Measurements from ENCODE around the gene RBP4.

The RBP4 gene

DNA sequence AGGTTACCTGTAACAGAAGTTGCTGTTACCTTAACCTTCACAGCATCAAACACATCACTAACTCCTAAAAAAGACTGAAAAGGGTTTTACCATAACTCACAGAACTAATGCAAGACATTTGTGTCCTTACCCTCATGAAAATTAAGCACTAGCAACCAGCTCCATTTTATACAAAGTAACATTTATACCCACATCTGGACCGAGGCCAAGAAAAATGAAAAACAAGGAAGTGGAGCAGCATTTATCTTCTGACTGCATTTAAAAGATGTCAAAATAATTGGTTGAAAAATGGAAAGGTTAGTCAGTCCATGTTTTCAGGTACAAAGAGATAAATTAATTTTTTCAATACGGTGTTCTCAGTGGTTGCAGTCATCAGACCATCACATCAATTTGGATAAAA, 3.1 kb upstream of the RBP4 start:
- H3K9me3 ChIP-seq (ENCODE audit: low read length) = peaks cover 3% of the 10 kb centered on the region
- peaks cover 3% of the 10 kb centered on the region for H3K4me1 ChIP-seq (ENCODE audit: insufficient read depth, low read length)
- no peaks in the 10 kb centered on the region for H3K36me3 ChIP-seq (ENCODE audit: insufficient read depth, low read length)
- H2AFZ ChIP-seq (ENCODE audit: low read depth, low read length) = no peak overlapping the region
- no peak overlapping the region for H3K4me3 ChIP-seq (ENCODE audit: low read length)
- H3K27me3 ChIP-seq (ENCODE audit: insufficient read depth, low read length) = peaks cover 57% of the 10 kb centered on the region

DNA sequence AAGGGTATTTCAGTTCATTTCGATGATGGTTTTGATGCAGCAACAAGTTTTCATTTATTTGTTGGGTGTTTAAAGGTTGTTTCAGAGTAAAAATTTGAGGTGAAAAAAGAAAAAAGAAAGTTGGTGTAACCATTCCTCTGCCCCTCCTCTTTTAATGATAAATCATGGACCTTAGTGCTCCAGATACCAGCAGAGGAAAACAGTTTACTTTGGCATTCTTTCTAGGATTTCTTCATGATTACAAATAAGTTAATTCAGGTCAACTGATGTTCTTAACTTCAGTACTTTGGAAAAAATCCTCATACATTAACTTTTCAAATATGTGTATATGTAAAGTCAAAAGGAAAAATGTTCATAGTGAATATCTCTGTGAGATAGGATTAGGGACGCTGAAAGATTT, 2.0 kb upstream of the RBP4 start:
- Histone ChIP-seq H3K4me3 (ENCODE audit: low read length) (no peak overlapping the region), H2AFZ (ENCODE audit: low read depth, low read length) (no peak overlapping the region), H3K27me3 (ENCODE audit: insufficient read depth, low read length) (peaks cover 58% of the 10 kb centered on the region)

DNA sequence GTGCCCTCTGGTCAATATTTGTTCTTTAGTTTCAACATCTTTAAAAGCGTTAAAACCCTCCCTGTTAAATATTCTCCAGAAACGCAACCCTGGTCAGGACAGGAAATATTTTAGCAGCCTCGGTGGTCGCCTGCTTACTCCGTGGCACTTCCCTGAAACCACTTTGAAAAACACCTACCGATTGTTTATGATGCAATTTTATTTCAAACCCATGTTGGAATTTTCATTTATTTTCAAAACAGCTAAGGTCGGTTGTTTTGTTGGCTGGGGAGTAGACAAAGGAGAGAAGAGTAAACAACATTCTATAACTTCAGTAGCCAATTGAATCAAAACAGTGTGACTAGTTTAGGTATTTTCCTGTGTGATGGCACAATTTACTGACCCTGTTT, 733 bp upstream of the RBP4 start:
- no peaks in the 10 kb centered on the region for H3K36me3 ChIP-seq (ENCODE audit: insufficient read depth, low read length)
- peaks cover 3% of the 10 kb centered on the region for H3K4me1 ChIP-seq (ENCODE audit: insufficient read depth, low read length)
- H2AFZ ChIP-seq (ENCODE audit: low read depth, low read length) = no peak overlapping the region
- H3K9me3 ChIP-seq (ENCODE audit: low read length) = peaks cover 3% of the 10 kb centered on the region
- no peak overlapping the region for H3K4me3 ChIP-seq (ENCODE audit: low read length)
- H3K27me3 ChIP-seq (ENCODE audit: insufficient read depth, low read length) = peaks cover 63% of the 10 kb centered on the region

More for the DNA sequence above, 2.0 kb upstream of the RBP4 start:
- H3K36me3 ChIP-seq (ENCODE audit: insufficient read depth, low read length) = no peaks in the 10 kb centered on the region
- peaks cover 3% of the 10 kb centered on the region for H3K4me1 ChIP-seq (ENCODE audit: insufficient read depth, low read length)
- peaks cover 3% of the 10 kb centered on the region for H3K9me3 ChIP-seq (ENCODE audit: low read length)

DNA sequence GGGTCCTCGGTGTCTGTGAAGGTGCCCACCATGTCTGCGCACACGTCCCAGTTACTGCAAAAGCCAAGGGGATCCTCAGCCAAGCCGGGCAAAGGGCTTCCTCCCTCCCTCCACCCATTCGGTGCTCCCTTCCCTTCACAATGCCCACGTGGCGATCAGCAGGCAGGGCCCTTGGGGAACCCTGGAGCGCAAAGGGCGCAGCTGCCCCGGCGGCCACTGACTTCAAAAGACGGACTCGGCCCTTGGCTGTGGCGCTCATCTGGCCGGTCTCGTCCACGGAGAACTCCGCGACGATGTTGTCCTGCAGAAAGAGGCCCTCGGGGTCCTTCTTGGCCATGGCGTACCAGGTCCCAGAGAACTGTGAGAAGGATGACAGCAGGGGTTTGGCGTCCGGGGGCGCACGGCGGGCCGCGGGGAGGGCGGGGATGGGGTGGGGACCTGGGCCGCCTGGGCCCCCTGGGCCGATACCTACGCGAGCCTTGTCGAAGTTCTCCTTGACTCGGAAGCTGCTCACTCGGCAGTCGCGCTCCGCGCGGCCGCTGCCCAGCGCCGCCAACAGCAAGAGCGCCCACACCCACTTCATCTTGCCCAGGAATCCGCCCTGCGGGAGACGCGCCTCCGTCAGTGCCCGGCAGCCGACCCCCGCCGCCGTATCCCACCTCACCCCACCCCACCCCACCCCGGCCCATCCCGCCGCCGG, 439 bp downstream of the RBP4 start:
- no peak overlapping the region for H3K4me3 ChIP-seq (ENCODE audit: low read length)
- no peaks in the 10 kb centered on the region for H3K36me3 ChIP-seq (ENCODE audit: insufficient read depth, low read length)
- H2AFZ ChIP-seq (ENCODE audit: low read depth, low read length) = no peak overlapping the region
- H3K9me3 ChIP-seq (ENCODE audit: low read length) = peaks cover 3% of the 10 kb centered on the region
- peaks cover 3% of the 10 kb centered on the region for H3K4me1 ChIP-seq (ENCODE audit: insufficient read depth, low read length)
- H3K27me3 ChIP-seq (ENCODE audit: insufficient read depth, low read length) = peaks cover 63% of the 10 kb centered on the region

DNA sequence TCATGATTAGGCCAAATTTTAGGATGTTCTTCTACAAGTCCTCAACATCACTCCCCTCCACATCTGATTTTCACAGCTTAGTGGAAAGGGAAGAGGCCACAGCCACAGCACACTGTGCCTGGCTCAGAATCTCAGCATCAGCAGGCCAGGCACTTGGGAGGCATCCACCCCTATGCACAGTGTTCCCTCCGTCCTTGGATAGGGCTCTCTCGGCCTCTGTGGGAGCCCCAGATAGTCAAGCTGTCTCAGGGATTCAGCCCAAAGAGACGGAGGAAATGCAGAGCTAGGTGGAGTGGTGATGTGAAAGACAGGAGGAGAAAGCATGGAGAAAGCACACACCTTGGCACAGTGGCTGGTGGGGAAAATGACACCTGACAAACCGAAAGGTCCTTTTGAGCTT, 1.3 kb downstream of the RBP4 start:
- peaks cover 63% of the 10 kb centered on the region for H3K27me3 ChIP-seq (ENCODE audit: insufficient read depth, low read length)

DNA sequence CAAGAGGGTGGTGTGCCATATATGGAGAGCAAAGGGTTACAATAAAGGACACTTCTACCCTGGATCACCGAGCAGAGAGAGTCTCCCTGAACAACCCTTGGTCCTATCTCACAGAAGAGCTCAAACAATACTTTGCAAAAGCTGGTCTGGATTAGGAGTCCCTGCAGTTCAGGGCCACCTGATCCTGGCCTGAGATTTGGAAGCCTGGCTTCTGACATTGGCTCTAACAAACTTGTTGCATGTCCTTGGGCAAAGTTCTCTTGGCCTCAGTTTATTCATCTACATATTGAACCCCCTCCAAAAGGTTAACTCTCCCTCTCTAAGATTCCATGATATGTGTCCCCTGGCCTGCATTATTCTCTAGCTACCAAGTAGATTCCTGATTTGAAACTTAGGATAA, 1.7 kb downstream of the RBP4 start:
- peaks cover 3% of the 10 kb centered on the region for H3K9me3 ChIP-seq (ENCODE audit: low read length)
- no peak overlapping the region for H3K4me3 ChIP-seq (ENCODE audit: low read length)
- H3K27me3 ChIP-seq (ENCODE audit: insufficient read depth, low read length) = peaks cover 60% of the 10 kb centered on the region
- peaks cover 3% of the 10 kb centered on the region for H3K4me1 ChIP-seq (ENCODE audit: insufficient read depth, low read length)
- no peaks in the 10 kb centered on the region for H3K36me3 ChIP-seq (ENCODE audit: insufficient read depth, low read length)
- H2AFZ ChIP-seq (ENCODE audit: low read depth, low read length) = no peak overlapping the region

More for the DNA sequence above, 1.3 kb downstream of the RBP4 start:
- H3K36me3 ChIP-seq (ENCODE audit: insufficient read depth, low read length) = no peaks in the 10 kb centered on the region
- H3K4me3 ChIP-seq (ENCODE audit: low read length) = no peak overlapping the region
- H3K9me3 ChIP-seq (ENCODE audit: low read length) = peaks cover 3% of the 10 kb centered on the region
- no peak overlapping the region for H2AFZ ChIP-seq (ENCODE audit: low read depth, low read length)
- peaks cover 3% of the 10 kb centered on the region for H3K4me1 ChIP-seq (ENCODE audit: insufficient read depth, low read length)

DNA sequence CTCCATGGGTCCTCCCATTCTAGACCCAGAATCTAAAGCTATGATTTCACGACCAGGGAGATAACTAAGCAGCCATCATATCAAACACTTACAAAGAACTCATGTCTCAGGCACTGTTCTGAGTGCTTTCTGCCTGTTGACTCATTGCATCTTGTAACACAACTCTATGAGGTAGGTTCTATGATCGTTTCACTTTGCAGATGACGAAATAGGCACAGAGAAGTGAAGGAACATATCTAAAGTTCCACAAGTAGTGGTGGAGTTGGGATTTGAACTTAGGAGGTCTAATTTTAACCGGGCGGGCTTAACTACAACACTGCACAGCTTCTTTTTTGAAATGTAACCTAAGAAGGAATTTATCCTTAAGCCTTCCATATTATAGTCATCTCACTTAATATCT, 2.9 kb downstream of the RBP4 start:
- Histone ChIP-seq H2AFZ (ENCODE audit: low read depth, low read length) (no peak overlapping the region), H3K4me3 (ENCODE audit: low read length) (no peak overlapping the region), H3K27me3 (ENCODE audit: insufficient read depth, low read length) (peaks cover 49% of the 10 kb centered on the region), H3K4me1 (ENCODE audit: insufficient read depth, low read length) (peaks cover 3% of the 10 kb centered on the region), H3K9me3 (ENCODE audit: low read length) (peaks cover 3% of the 10 kb centered on the region), H3K36me3 (ENCODE audit: insufficient read depth, low read length) (no peaks in the 10 kb centered on the region)

DNA sequence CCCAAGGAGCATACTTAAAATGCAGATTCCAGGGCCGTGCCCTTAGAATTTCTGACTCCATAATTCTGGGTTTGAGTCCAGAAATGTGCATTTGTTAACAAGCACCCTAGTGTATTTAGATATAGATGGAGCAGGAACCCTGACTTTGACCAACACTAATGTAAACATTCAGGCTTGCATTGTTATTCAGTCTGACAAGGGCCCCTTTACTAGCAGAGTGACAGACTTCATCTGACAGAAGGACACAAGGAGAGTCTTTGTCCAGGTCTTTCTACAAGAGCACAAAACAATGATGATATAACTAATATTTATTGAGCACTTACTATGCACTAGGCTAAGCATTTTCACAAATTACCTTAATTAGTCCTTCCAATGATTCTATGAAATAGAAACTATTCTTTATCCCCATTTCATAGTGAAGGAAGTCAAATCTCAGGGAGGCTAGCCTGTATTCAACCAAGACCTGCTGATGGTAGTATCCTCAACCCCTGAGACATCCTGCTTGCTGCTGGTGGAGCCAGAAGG, 3.9 kb downstream of the RBP4 start:
- no peaks in the 10 kb centered on the region for H3K36me3 ChIP-seq (ENCODE audit: insufficient read depth, low read length)
- H2AFZ ChIP-seq (ENCODE audit: low read depth, low read length) = no peak overlapping the region
- H3K4me1 ChIP-seq (ENCODE audit: insufficient read depth, low read length) = peaks cover 3% of the 10 kb centered on the region
- H3K27me3 ChIP-seq (ENCODE audit: insufficient read depth, low read length) = peaks cover 39% of the 10 kb centered on the region
- H3K4me3 ChIP-seq (ENCODE audit: low read length) = no peak overlapping the region
- peaks cover 3% of the 10 kb centered on the region for H3K9me3 ChIP-seq (ENCODE audit: low read length)

DNA sequence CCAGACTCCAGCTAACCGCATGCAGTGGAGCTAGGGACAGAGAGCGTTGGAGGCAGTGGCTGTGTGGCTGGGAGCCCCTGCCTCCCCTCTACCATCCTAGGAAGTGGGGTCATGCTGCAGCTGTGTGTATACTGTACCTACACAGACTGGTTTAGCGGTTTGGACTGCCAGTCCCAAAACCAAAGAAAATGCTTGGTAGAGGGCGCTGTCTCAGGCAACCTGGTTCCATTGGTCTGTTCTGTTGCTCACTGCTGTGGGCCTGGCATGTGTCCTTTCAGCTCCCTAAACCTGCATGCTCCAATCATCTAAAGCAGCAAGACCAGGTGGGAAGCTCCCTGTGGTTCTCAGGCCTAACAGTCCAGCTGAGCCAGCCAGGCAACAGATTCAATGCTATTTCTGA, 4.5 kb downstream of the RBP4 start:
- Histone ChIP-seq H3K36me3 (ENCODE audit: insufficient read depth, low read length) (no peaks in the 10 kb centered on the region), H3K9me3 (ENCODE audit: low read length) (peaks cover 3% of the 10 kb centered on the region), H3K4me3 (ENCODE audit: low read length) (no peak overlapping the region), H3K27me3 (ENCODE audit: insufficient read depth, low read length) (peaks cover 33% of the 10 kb centered on the region), H2AFZ (ENCODE audit: low read depth, low read length) (no peak overlapping the region), H3K4me1 (ENCODE audit: insufficient read depth, low read length) (peaks cover 3% of the 10 kb centered on the region)

DNA sequence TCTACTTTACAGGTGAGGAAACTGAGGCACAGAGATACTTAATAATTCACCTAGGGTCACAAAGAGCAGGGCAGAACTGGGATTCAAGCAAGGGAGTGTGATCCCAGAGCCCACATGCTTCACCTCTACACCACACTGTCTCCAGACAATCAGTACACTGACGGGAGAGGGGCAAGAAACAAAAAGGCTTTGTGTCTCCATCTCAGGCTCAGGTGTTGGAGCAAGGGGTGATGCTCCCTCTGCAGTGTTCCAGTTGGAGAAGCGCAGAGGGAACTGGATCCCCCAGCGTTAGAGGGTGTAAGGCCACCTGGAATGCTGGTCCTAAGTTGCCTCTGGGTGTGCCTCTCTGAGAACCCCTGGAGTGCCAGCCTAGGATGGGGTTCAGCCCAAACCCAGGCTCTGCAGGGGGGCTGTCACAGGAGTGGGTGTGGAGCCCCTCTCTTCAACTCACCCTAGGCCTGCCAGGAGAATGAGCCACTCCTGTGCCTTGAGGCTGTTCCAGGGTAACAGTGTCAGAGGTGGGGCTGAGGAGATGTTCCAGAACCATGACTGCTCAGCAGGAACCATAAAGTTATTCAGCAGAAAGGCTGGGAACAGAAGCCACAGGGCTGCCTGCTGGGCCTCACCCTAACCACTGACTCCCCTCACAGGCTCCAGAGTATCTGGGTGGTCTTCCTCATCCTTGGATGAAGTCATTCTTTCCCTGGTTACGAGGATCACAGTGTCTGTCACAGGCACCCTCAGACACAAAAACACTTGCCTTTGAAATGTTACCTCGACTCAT, 5.5 kb downstream of the RBP4 start:
- Histone ChIP-seq H3K27me3 (ENCODE audit: insufficient read depth, low read length) (peaks cover 25% of the 10 kb centered on the region), H3K36me3 (ENCODE audit: insufficient read depth, low read length) (no peaks in the 10 kb centered on the region), H3K9me3 (ENCODE audit: low read length) (peaks cover 3% of the 10 kb centered on the region), H2AFZ (ENCODE audit: low read depth, low read length) (no peak overlapping the region), H3K4me1 (ENCODE audit: insufficient read depth, low read length) (no peaks in the 10 kb centered on the region), H3K4me3 (ENCODE audit: low read length) (no peak overlapping the region)

DNA sequence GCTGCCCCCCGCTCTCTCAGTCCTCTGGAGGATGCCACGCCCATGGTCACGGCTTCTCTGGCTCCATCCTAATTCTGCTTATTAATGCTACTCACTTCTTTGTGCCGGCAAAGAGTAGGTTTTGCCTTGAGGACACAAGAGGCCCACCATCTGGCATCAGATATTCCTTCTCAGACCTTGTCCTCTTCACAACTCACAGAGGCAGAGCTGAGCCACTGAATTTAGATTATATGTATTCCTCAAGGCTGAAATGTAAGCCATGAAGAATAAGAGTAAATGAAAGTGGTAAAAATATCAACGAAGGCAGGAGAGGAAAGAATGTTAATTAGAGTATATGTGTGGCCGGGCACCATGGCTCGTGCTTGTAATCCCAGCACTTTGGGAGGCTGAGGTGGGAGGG, 6.5 kb downstream of the RBP4 start:
- no peaks in the 10 kb centered on the region for H3K4me1 ChIP-seq (ENCODE audit: insufficient read depth, low read length)
- H2AFZ ChIP-seq (ENCODE audit: low read depth, low read length) = no peak overlapping the region
- H3K9me3 ChIP-seq (ENCODE audit: low read length) = no peaks in the 10 kb centered on the region
- H3K36me3 ChIP-seq (ENCODE audit: insufficient read depth, low read length) = no peaks in the 10 kb centered on the region
- H3K4me3 ChIP-seq (ENCODE audit: low read length) = no peak overlapping the region
- peaks cover 14% of the 10 kb centered on the region for H3K27me3 ChIP-seq (ENCODE audit: insufficient read depth, low read length)

DNA sequence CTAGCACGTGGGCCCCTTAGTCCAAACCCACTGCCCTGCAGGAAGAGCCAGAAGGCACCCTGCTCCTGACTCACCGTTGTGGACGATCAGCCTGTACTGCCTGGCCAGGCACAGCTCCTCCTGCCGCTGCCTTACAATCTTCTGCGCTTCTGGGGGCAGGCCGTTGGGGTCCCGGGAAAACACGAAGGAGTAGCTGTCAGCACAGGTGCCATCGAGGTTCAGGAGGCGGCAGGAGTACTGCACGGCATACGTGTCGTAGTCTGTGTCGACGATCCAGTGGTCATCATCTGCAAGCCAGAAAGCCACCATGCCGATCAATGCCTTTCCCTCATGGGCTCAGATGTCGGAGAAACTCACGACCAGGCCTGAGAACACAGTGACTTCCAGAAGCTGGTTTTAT, 7.3 kb downstream of the RBP4 start:
- Histone ChIP-seq H3K27me3 (ENCODE audit: insufficient read depth, low read length) (peaks cover 14% of the 10 kb centered on the region), H3K4me1 (ENCODE audit: insufficient read depth, low read length) (no peaks in the 10 kb centered on the region), H3K36me3 (ENCODE audit: insufficient read depth, low read length) (no peaks in the 10 kb centered on the region), H3K4me3 (ENCODE audit: low read length) (no peak overlapping the region), H3K9me3 (ENCODE audit: low read length) (no peaks in the 10 kb centered on the region), H2AFZ (ENCODE audit: low read depth, low read length) (no peak overlapping the region)

DNA sequence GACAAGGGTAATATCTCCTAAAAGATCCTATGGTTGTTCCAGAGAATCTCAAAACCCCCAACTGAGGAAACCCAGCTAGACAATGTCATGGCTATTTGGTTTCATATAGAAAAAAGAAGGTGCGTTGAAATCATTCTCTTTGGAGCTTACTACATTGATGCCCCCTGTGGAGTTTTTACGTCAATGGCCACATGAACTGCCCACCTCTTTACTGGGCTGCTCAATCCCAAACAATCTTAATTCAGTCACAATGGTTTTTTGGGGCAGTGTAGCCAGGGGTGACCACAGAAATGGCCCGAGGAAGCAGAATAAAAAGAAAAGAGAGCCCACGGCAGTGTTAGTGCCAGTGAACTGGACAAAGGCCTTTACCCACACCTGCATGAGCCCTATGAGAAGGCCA, 7.8 kb downstream of the RBP4 start:
- Histone ChIP-seq H3K36me3 (ENCODE audit: insufficient read depth, low read length) (no peaks in the 10 kb centered on the region), H3K9me3 (ENCODE audit: low read length) (no peaks in the 10 kb centered on the region), H3K27me3 (ENCODE audit: insufficient read depth, low read length) (peaks cover 12% of the 10 kb centered on the region), H3K4me1 (ENCODE audit: insufficient read depth, low read length) (no peaks in the 10 kb centered on the region), H3K4me3 (ENCODE audit: low read length) (no peak overlapping the region), H2AFZ (ENCODE audit: low read depth, low read length) (no peak overlapping the region)

All from neuron (in vitro differentiated cells).